K562 (cell line): ENCODE data around the gene PMVK. TPM values are rescaled to one million over a fixed set of nuclear protein-coding genes. Genes with fewer than 3 reads are reported as not detected.

Experiments
- DACH1 ChIP-seq: fragments of 450-650 bp; IDR thresholded peaks from 2 replicates; pipeline ENCODE4 v1.6.1; 2018; ENCODE audit not compliant: partially characterized antibody
- ID3 ChIP-seq, 2 experiments: fragments of 250-450 bp in 1 of 2; fragments of 450-650 bp in 1 of 2; sonication (Bioruptor Pico) in 1 of 2; IDR thresholded peaks; 2 replicates each; pipeline versions ENCODE4 v1.6.1 to v1.8.0; 2016 to 2021; ENCODE audit warnings: mild to moderate bottlenecking in 2 of 2, moderate library complexity in 2 of 2, missing compliant biosample characterization in 1 of 2, missing genetic modification characterization in 1 of 2
- NFYB ChIP-seq: IDR thresholded peaks from 2 replicates; pipeline ENCODE4 v1.6.1; 2011; ENCODE audit warnings: mild to moderate bottlenecking, moderate library complexity; ENCODE audit not compliant: insufficient read length; ENCODE audit errors: extremely low read depth
- PCBP1 ChIP-seq: fragments of 200-400 bp; formaldehyde crosslinking; IDR thresholded peaks from 2 replicates; pipeline ENCODE4 v1.6.1; 2018; ENCODE audit warnings: mild to moderate bottlenecking, low read depth, low read length; ENCODE audit not compliant: poor library complexity, severe bottlenecking
- PHB ChIP-seq: fragments of 250-450 bp; sonication (Bioruptor Pico); IDR thresholded peaks from 2 replicates; pipeline ENCODE4 v1.5.0; 2021
- POLR2AphosphoS2 ChIP-seq: IDR thresholded peaks from 2 replicates; pipeline ENCODE4 v1.6.1; 2012; ENCODE audit warnings: low read length, improper control_type of control experiment
- RAD21 ChIP-seq, 2 experiments: fragments of 250-450 bp in 1 of 2; fragments of 450-650 bp in 1 of 2; sonication (Bioruptor Pico) in 1 of 2; formaldehyde crosslinking in 1 of 2; IDR thresholded peaks in 1 of 2; conservative IDR thresholded peaks in 1 of 2; 2 replicates each; pipeline versions ENCODE4 v1.4.0 to v1.8.0; 2020 to 2022; ENCODE audit warnings: mild to moderate bottlenecking in 2 of 2, moderate library complexity in 1 of 2
- RFX7 ChIP-seq: fragments of 250-450 bp; sonication (Bioruptor Pico); IDR thresholded peaks from 2 replicates; pipeline ENCODE4 v1.5.1; 2021; ENCODE audit warnings: mild to moderate bottlenecking
- USF1 ChIP-seq: sonication (generic); formaldehyde crosslinking; IDR thresholded peaks from 2 replicates; pipeline ENCODE4 v1.9.0; 2022; ENCODE audit warnings: mild to moderate bottlenecking, missing genetic modification reagents
- USF2 ChIP-seq: sonication (generic); formaldehyde crosslinking; IDR thresholded peaks from 2 replicates; pipeline ENCODE4 v1.5.0; 2020; ENCODE audit warnings: missing genetic modification reagents
- ZBTB17 ChIP-seq: fragments of 450-650 bp; formaldehyde crosslinking; IDR thresholded peaks from 2 replicates; pipeline ENCODE4 v1.4.0; 2020; ENCODE audit warnings: mild to moderate bottlenecking
- ZFP1 ChIP-seq: fragments of 450-650 bp; formaldehyde crosslinking; IDR thresholded peaks from 2 replicates; pipeline ENCODE4 v1.4.0; 2020; ENCODE audit warnings: mild to moderate bottlenecking, mixed read lengths
- ZKSCAN8 ChIP-seq: fragments of 200-800 bp; sonication (Bioruptor generic); IDR thresholded peaks from 2 replicates; pipeline ENCODE4 v1.6.1; 2016; ENCODE audit warnings: missing genetic modification characterization, missing compliant biosample characterization
- ZNF124 ChIP-seq: sonication (generic); formaldehyde crosslinking; IDR thresholded peaks from 2 replicates; pipeline ENCODE4 v1.8.1; 2022; ENCODE audit warnings: missing genetic modification reagents
- ZNF24 ChIP-seq: fragments of 450-650 bp; IDR thresholded peaks from 2 replicates; pipeline ENCODE4 v1.6.1; 2016
- ZNF41 ChIP-seq: fragments of 250-450 bp; sonication (Bioruptor Pico); conservative IDR thresholded peaks from 2 replicates; pipeline ENCODE4 v1.4.0; 2020; ENCODE audit warnings: mild to moderate bottlenecking
- polyA plus RNA-seq, 8 experiments: library from polyadenylated mRNA; depleted of rRNA in 4 of 8; stranded (reverse) in 5 of 8; unstranded in 3 of 8; fragments of >200 nt; fragmentation: Nextera tagmentation in 2 of 8; fragmentation: Illumina TruSeq in 1 of 8; extraction: Ambion mirVana in 2 of 8; extraction: Trizol in 1 of 8; gene quantifications; 2 replicates each; pipeline versions ENCODE4 v1.2.1 to v1.2.3, GENCODE V29; 2011 to 2014; ENCODE audit warnings: inconsistent platforms in 1 of 8, missing spikeins in 1 of 8
- total RNA-seq, 7 experiments: library from RNA; depleted of rRNA in 6 of 7; stranded (reverse); fragments of >200 nt in 6 of 7; fragmentation: Illumina TruSeq in 2 of 7; extraction: Trizol in 2 of 7; gene quantifications; 2 replicates each; pipeline versions ENCODE4 v1.2.1 to v1.2.3, GENCODE V29; 2011 to 2021; ENCODE audit warnings: low replicate concordance in 1 of 7
- TF ChIP-seq, protein P1 (sequence below): sonication (generic); formaldehyde crosslinking; IDR thresholded peaks from 2 replicates; pipeline ENCODE4 v1.8.1; 2023; ENCODE audit warnings: mild to moderate bottlenecking, missing genetic modification reagents
- TF ChIP-seq, protein P2 (sequence below): fragments of 250-450 bp; sonication (Bioruptor Pico); IDR thresholded peaks from 2 replicates; pipeline ENCODE4 v1.8.0; 2022; ENCODE audit warnings: moderate library complexity, mild to moderate bottlenecking, inconsistent platforms
- TF ChIP-seq, protein P3 (sequence below), 3 experiments: fragments of 200-800 bp in 1 of 3; sonication (Bioruptor generic) in 1 of 3; sonication (generic) in 1 of 3; formaldehyde crosslinking in 1 of 3; IDR thresholded peaks; 2 replicates each; pipeline versions ENCODE4 v1.6.1 to v1.8.0; 2016 to 2022; ENCODE audit warnings: mild to moderate bottlenecking in 2 of 3, missing compliant biosample characterization in 2 of 3, missing genetic modification characterization in 2 of 3, missing genetic modification reagents in 1 of 3

PMVK gene
- total and polyA plus RNA-seq, 9 of the 15 experiments (the other 6 are each of a cell fraction or from before 2014, with no cell fraction given): 1.1 to 15.3 (median 6.3) TPM

DNA sequence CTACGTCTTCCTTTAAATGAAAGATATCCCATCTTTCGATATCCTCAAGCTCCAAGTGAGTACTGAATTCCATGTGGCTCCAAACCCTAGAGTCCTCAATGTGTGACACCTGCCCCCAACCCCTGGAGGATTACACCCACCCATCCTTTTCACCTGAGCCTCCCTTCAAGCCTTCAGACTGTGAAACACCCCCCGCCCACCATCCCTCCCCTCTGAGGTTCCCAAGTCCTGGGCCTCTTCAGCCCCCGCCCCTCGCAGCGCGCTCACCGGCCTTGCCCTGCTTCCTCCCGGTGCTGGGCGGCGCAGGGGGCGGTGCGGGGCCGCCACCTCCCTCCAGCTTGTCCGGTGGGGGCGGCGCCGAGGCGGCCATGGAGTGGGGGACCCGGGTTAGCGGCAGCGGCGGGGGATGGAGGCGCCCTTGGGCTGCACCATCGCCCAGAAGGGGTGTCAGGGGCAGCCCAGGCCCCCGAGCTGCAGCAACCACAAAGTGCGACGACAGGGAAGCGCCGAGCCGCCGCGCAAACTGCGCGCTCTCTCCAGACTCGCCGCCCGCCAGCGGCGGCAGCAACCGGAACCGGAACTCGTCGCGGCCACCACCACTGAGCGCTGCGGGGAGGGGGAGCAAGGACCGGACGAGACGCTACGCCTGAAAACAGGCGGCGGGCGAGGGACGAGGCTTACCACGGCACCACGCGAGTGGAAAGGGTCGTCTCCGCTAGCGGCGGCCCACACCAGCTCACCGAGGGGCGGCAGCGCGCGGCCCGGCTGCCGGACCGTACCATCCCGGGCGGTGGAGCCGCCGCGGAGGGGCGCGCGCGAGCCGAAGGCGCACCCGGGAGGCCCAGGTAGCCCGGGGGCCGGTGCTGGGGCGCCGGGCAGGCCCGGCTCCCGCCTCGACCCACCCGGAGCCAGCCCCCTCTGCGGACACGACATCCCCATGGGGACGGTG, 25.0 kb upstream of the PMVK start, which contains the start of gene PYGO2 (continued):
- no peak for TF ChIP-seq ID3 (CRISPR knock-in tag; IDR thresholded peaks at IDR 0.05)
- TF ChIP-seq ID3 (tag; IDR thresholded peaks at IDR 0.05): no peak
- peak; percentile 95 for TF ChIP-seq POLR2AphosphoS2
- peak; percentile 88 for TF ChIP-seq PCBP1
- TF ChIP-seq, protein P1, sequence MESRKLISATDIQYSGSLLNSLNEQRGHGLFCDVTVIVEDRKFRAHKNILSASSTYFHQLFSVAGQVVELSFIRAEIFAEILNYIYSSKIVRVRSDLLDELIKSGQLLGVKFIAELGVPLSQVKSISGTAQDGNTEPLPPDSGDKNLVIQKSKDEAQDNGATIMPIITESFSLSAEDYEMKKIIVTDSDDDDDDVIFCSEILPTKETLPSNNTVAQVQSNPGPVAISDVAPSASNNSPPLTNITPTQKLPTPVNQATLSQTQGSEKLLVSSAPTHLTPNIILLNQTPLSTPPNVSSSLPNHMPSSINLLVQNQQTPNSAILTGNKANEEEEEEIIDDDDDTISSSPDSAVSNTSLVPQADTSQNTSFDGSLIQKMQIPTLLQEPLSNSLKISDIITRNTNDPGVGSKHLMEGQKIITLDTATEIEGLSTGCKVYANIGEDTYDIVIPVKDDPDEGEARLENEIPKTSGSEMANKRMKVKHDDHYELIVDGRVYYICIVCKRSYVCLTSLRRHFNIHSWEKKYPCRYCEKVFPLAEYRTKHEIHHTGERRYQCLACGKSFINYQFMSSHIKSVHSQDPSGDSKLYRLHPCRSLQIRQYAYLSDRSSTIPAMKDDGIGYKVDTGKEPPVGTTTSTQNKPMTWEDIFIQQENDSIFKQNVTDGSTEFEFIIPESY (CRISPR knock-in tag): no peak; the same call in 1 of the 2 replicates
- no peak for TF ChIP-seq ZNF124 (CRISPR knock-in tag)
- no peak for TF ChIP-seq RFX7 (CRISPR knock-in tag)
- TF ChIP-seq DACH1: no peak
- no peak for TF ChIP-seq NFYB
- no peak for TF ChIP-seq USF1 (CRISPR knock-in tag)
- TF ChIP-seq ZBTB17 (CRISPR knock-in tag): peak; percentile 88
- TF ChIP-seq ZKSCAN8 (CRISPR knock-in tag): no peak
- peak; percentile 6; the same call in 1 of the 2 replicates for TF ChIP-seq ZFP1
- TF ChIP-seq, protein P2, sequence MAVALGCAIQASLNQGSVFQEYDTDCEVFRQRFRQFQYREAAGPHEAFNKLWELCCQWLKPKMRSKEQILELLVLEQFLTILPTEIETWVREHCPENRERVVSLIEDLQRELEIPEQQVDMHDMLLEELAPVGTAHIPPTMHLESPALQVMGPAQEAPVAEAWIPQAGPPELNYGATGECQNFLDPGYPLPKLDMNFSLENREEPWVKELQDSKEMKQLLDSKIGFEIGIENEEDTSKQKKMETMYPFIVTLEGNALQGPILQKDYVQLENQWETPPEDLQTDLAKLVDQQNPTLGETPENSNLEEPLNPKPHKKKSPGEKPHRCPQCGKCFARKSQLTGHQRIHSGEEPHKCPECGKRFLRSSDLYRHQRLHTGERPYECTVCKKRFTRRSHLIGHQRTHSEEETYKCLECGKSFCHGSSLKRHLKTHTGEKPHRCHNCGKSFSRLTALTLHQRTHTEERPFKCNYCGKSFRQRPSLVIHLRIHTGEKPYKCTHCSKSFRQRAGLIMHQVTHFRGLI (CRISPR knock-in tag): no peak
- TF ChIP-seq ZNF24: peak; percentile 17; the same call in 1 of the 2 replicates
- TF ChIP-seq ZNF41 (CRISPR knock-in tag): 0 out of 2 replicates have a peak, but pooled peaks have one; percentile 14
- peak; percentile 18 for TF ChIP-seq PHB (CRISPR knock-in tag)
- no peak for TF ChIP-seq USF2
- TF ChIP-seq RAD21 (CRISPR knock-in tag; conservative IDR thresholded peaks at IDR 0.05 in 1 of 2, IDR thresholded peaks at IDR 0.05 in 1 of 2): peak; percentile 74 to 80
- TF ChIP-seq, protein P3, sequence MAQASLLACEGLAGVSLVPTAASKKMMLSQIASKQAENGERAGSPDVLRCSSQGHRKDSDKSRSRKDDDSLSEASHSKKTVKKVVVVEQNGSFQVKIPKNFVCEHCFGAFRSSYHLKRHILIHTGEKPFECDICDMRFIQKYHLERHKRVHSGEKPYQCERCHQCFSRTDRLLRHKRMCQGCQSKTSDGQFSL (CRISPR knock-in tag; IDR thresholded peaks at IDR 0.05): no peak
- TF ChIP-seq, protein P3 (tag; IDR thresholded peaks at IDR 0.05): peak in 1 of 2 experiments; percentile 19; a peak in 1 of 4 replicates
